PFSK-1 (cell line): ENCODE data around the gene IGSF21.

Experiments used
- FOXP2 ChIP-seq: optimal IDR thresholded peaks from 2 replicates; pipeline ENCODE3; 2011; ENCODE audit warnings: borderline replicate concordance, control low read depth, inconsistent platforms; ENCODE audit not compliant: insufficient read depth; ENCODE audit errors: extremely low read length, extremely low read depth
- POLR2AphosphoS5 ChIP-seq: IDR thresholded peaks from 2 replicates; pipeline ENCODE4 v1.6.1; 2012; ENCODE audit warnings: low read depth, mild to moderate bottlenecking, control low read depth, low read length, moderate library complexity
- REST ChIP-seq, 2 experiments: IDR thresholded peaks; 2 replicates each; pipeline versions ENCODE4 v1.6.1 to v1.8.0; 2011 to 2012; ENCODE audit warnings: low read depth in 2 of 2, low read length in 2 of 2, control low read depth in 1 of 2, inconsistent platforms in 1 of 2, mild to moderate bottlenecking in 1 of 2, moderate library complexity in 1 of 2; ENCODE audit not compliant: insufficient read depth in 1 of 2
- SIN3A ChIP-seq: IDR thresholded peaks from 2 replicates; pipeline ENCODE4 v1.6.1; 2012; ENCODE audit warnings: mild to moderate bottlenecking, low read length, moderate library complexity, borderline replicate concordance; ENCODE audit not compliant: insufficient read depth
- TAF1 ChIP-seq: IDR thresholded peaks from 2 replicates; pipeline ENCODE4 v1.6.1; 2012; ENCODE audit warnings: low read length, control low read depth, borderline replicate concordance; ENCODE audit not compliant: insufficient read depth

Gene IGSF21

DNA sequence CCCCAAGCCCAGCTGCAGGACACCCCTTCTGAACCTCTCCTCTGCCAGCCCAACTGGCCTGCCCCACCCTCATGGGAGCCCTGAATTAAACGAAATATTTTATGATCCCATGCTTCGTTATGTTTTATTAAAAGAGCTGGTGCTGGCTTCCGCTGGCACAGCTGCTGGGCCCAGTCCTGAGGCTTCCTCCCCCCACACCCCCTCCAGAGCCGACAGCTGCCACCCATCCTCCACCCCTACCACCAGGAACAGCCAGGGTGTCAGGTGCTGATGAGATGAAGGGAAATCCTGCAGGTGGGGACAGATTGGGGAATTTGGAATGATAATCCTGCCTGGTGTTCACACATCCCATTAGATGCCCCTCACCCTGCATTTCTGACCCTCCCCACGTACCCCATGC, 19.0 kb downstream of the IGSF21 start:
- no peak for TF ChIP-seq FOXP2
- TF ChIP-seq TAF1: no peak
- TF ChIP-seq SIN3A: no peak
- no peak for TF ChIP-seq REST (IDR thresholded peaks at IDR 0.05; ENCODE audit: insufficient read depth in 1 of 2, low read depth in 2 of 2, low read length in 2 of 2)
- TF ChIP-seq POLR2AphosphoS5: no peak

DNA sequence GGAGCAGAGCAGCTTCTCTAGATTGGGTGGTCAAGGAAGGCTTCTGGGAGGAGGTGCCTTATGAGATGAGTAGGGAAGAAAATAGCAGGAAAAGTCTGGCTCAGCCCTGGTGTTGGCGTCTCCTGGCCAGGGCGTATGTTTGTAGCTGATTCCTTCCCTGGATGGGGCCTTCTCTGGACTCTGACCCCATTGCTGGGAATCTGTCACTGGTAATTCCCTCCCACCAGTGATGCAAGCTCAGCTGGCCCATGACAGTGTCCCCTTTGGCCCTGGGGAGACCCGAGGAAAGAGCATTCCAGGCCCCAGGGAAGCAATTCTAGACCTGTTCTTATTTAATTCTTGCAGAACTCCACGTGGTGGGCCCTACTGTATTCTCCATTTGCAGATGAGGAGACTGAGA, 20.7 kb downstream of the IGSF21 start:
- TF ChIP-seq POLR2AphosphoS5 (no peak), FOXP2 (no peak), REST (IDR thresholded peaks at IDR 0.05; ENCODE audit: insufficient read depth in 1 of 2, low read depth in 2 of 2, low read length in 2 of 2) (no peak), TAF1 (no peak), SIN3A (no peak)

DNA sequence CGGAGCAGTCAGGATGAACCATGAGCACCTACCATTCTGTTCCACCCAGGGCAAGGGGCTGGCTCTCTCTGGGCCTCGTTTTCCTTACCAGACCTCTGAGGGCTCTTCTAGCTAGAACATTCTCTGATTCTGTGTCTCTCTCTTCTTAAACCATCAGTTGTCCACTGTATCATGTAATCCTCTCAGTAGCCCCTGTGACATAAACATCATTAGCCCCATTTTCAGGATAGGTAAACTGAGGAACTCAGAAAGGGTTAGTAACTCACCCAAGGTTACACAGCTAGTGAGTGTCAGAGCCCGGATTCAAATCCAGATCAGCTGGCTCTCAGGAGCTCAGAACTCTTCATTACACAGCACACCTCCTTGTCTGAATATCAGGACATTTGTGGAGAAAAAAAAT, 22.8 kb downstream of the IGSF21 start:
- TF ChIP-seq TAF1 (no peak), SIN3A (no peak), FOXP2 (no peak), REST (IDR thresholded peaks at IDR 0.05; ENCODE audit: insufficient read depth in 1 of 2, low read depth in 2 of 2, low read length in 2 of 2) (no peak), POLR2AphosphoS5 (no peak)

DNA sequence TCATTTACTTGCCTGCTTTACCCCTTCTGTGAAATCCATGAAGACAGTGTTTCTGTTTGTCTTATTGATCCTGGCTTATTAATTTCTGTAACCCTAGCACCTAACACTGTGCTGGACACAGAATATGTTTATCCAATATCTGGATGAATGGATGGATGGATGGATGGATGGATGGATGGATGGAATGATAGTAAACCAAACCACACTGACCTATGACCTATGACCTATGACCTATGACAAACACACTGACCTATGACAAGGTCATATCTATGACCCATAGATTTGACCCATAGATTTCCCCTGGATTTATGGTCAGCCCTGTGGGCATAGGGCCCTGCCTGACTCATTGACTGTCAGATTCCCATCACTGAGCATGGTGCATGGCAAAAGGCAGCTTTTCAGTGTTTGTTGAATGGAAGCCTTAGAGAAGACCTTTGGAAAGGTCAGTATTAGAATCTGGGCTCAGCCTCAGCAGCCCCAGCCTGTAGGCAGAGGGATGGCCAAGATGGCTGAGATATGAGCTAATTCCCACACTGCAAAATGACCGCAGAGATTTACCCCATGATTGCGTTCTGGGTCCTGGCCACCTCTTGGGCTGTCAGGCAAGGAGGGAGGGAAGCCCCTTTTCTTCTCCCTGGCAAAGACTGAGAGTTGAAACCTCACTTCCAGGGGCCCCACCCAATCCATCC, 24.6 kb downstream of the IGSF21 start:
- no peak for TF ChIP-seq TAF1
- no peak for TF ChIP-seq REST (IDR thresholded peaks at IDR 0.05; ENCODE audit: insufficient read depth in 1 of 2, low read depth in 2 of 2, low read length in 2 of 2)
- TF ChIP-seq SIN3A: no peak
- no peak for TF ChIP-seq FOXP2
